ENCODE data around the gene ARMC2. TPM values are rescaled to one million over a fixed set of nuclear protein-coding genes. Genes with fewer than 3 reads are reported as not detected.
A peak's percentile ranks its signal among the peaks of the same experiment; 100 is the strongest.

Gene ARMC2
- total and polyA plus RNA-seq, 2 donors from 2014 or later: 1.9 to 12.7 TPM

GRCh38 chr6:109008537-109009235 is 160.5 kb downstream of the ARMC2 start:
- peaks cover 0 to 5% (median 0%) of the 10 kb centered on the region in 3 donors for H3K4me1 ChIP-seq (ENCODE audit: control insufficient read depth in 2 of 3, insufficient read depth in 2 of 3, low read depth in 1 of 3, low read length in 3 of 3)
- peak overlapping the region; percentile 48 to 88 (median 65) for H3K9ac ChIP-seq (ENCODE audit: low read length in 3 of 3)
- peak overlapping the region; percentile 80 to 81 for H3K27ac ChIP-seq (ENCODE audit: low read depth in 2 of 2, low read length in 2 of 2)
- H3K27me3 ChIP-seq (ENCODE audit: control insufficient read depth, insufficient read depth, low read length): no peaks in the 10 kb centered on the region
- H3K36me3 ChIP-seq (ENCODE audit: control insufficient read depth in 2 of 3, insufficient read depth in 3 of 3, low read length in 3 of 3): no peaks in the 10 kb centered on the region
- intact Hi-C loops (cut with DNase I): no loop called here
- peak overlapping the region; percentile 62 to 94 (median 74) for H3K4me3 ChIP-seq (ENCODE audit: low read length in 3 of 3)
- DNase-seq (peak in 3 of 5 donors; percentile 65 to 84 (median 84)), FAIRE-seq (no peak)
- TF ChIP-seq, protein P1, sequence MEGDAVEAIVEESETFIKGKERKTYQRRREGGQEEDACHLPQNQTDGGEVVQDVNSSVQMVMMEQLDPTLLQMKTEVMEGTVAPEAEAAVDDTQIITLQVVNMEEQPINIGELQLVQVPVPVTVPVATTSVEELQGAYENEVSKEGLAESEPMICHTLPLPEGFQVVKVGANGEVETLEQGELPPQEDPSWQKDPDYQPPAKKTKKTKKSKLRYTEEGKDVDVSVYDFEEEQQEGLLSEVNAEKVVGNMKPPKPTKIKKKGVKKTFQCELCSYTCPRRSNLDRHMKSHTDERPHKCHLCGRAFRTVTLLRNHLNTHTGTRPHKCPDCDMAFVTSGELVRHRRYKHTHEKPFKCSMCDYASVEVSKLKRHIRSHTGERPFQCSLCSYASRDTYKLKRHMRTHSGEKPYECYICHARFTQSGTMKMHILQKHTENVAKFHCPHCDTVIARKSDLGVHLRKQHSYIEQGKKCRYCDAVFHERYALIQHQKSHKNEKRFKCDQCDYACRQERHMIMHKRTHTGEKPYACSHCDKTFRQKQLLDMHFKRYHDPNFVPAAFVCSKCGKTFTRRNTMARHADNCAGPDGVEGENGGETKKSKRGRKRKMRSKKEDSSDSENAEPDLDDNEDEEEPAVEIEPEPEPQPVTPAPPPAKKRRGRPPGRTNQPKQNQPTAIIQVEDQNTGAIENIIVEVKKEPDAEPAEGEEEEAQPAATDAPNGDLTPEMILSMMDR (IDR thresholded peaks at IDR 0.05; ENCODE audit: borderline replicate concordance, extremely low read depth, insufficient read depth): no peak
- H3K9me3 ChIP-seq (ENCODE audit: control insufficient read depth in 2 of 3, insufficient read depth in 1 of 3, low read length in 3 of 3): no peaks in the 10 kb centered on the region

DNA sequence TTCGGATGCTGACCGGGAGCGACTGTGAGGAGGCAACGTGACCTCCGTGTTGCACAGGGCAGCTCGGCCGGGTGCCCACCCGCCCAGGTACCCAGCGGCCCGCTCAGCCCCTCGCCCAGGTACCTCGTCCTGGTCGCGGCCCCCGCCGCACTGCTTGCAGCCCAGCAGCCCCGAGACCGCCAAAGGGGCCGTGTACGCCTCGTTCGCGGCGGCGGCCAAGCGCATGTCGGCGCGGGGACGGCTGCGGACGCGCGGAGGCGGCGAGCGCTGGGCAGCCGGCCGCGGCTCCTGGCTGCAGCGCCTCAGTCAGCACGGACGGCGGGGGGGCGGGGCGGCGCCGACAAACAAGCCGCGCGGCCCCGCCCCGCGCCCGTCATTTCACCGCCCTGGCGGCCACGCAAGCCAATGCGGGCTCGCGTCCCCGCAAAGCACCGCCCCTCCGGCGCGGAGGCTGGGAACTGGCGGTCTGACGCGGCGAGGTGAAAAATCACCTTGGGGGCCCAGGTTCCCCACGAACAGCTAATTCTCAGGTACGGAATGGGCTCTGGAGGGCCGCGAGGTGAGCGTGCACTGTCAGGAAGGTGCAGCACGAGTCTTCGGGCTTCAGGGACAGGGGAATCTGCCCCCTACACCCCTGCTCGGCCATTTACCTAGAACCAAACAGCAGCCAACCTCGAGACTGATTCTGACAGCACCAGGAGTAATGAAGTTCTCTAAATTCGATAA is 161.2 kb downstream of the ARMC2 start:
- TF ChIP-seq, protein P1 (IDR thresholded peaks at IDR 0.05; ENCODE audit: borderline replicate concordance, extremely low read depth, insufficient read depth): peak; percentile 19
- Histone ChIP-seq H3K4me3 (ENCODE audit: low read length in 3 of 3) (peak overlapping the region; percentile 90 to 96 (median 94)), H3K9me3 (ENCODE audit: control insufficient read depth in 2 of 3, insufficient read depth in 1 of 3, low read length in 3 of 3) (no peaks in the 10 kb centered on the region), H3K9ac (ENCODE audit: low read length in 3 of 3) (peak overlapping the region; percentile 84 to 99 (median 98)), H3K27ac (ENCODE audit: low read depth in 2 of 2, low read length in 2 of 2) (peak overlapping the region; percentile 90 to 97), H3K4me1 (ENCODE audit: control insufficient read depth in 2 of 3, insufficient read depth in 2 of 3, low read depth in 1 of 3, low read length in 3 of 3) (peaks cover 0 to 5% (median 0%) of the 10 kb centered on the region in 3 donors), H3K27me3 (ENCODE audit: control insufficient read depth, insufficient read depth, low read length) (no peaks in the 10 kb centered on the region), H3K36me3 (ENCODE audit: control insufficient read depth in 2 of 3, insufficient read depth in 3 of 3, low read length in 3 of 3) (no peaks in the 10 kb centered on the region)
- DNase-seq (peak; percentile 93 to 98 (median 95)), FAIRE-seq (no peak)
- intact Hi-C loops (cut with DNase I): no loop called here

GRCh38 chr6:109009962-109010704 is 161.9 kb downstream of the ARMC2 start:
- H3K4me3 ChIP-seq (ENCODE audit: low read length in 3 of 3): peak overlapping the region; percentile 90 to 96 (median 91)
- H3K9ac ChIP-seq (ENCODE audit: low read length in 3 of 3): peak overlapping the region; percentile 84 to 99 (median 98)
- TF ChIP-seq, protein P1 (IDR thresholded peaks at IDR 0.05; ENCODE audit: borderline replicate concordance, extremely low read depth, insufficient read depth): no peak
- FAIRE-seq (no peak), DNase-seq (no peak)
- peak overlapping the region; percentile 90 to 97 for H3K27ac ChIP-seq (ENCODE audit: low read depth in 2 of 2, low read length in 2 of 2)
- no peaks in the 10 kb centered on the region for H3K9me3 ChIP-seq (ENCODE audit: control insufficient read depth in 2 of 3, insufficient read depth in 1 of 3, low read length in 3 of 3)
- no peaks in the 10 kb centered on the region for H3K36me3 ChIP-seq (ENCODE audit: control insufficient read depth in 2 of 3, insufficient read depth in 3 of 3, low read length in 3 of 3)
- intact Hi-C loops (cut with DNase I): no loop called here
- peaks cover 0 to 5% (median 0%) of the 10 kb centered on the region in 3 donors for H3K4me1 ChIP-seq (ENCODE audit: control insufficient read depth in 2 of 3, insufficient read depth in 2 of 3, low read depth in 1 of 3, low read length in 3 of 3)
- H3K27me3 ChIP-seq (ENCODE audit: control insufficient read depth, insufficient read depth, low read length): no peaks in the 10 kb centered on the region

Data from kidney (tissue), 14 donors.